Muscle of arm (tissue), 14 donors: ENCODE data around the gene AGXT. TPM values are rescaled to one million over a fixed set of nuclear protein-coding genes. Genes with fewer than 3 reads are reported as not detected.

Source experiments
- DNase-seq: peaks from one replicate; pipeline ENCODE4 v3.0.0-alpha.2; 2013
- long read RNA-seq, 11 donors: transcript quantifications; one replicate each; lab custom pipeline, GENCODE V29; 2026
- polyA plus RNA-seq, 12 donors: library from polyadenylated mRNA; unstranded; fragments of 120-200 nt; gene quantifications; one replicate each; pipeline ENCODE4 v1.2.1, GENCODE V29; 2013; ENCODE audit not compliant: insufficient read length in 12 of 12

Gene AGXT
- polyA plus RNA-seq, result under 1 TPM in 5 of 12 donors, not detected in 7; 0.05 to 0.71 (median 0.15) TPM
- long read RNA-seq, donor 1, result 0 reads
- long read RNA-seq, donor 2, result 0 reads
- long read RNA-seq, donor 3, result 0 reads
- long read RNA-seq, donor 4, result 0 reads
- long read RNA-seq, donor 5, result 0 reads
- long read RNA-seq, donor 6, result 0 reads
- long read RNA-seq, donor 7, result 0 reads
- long read RNA-seq, donor 8, partial matches to known transcripts, result 0 of 1 reads
- long read RNA-seq, donor 8, other reads (novel, unspliced or antisense), result 0 of 1 reads
- long read RNA-seq, donor 9, result 0 reads
- long read RNA-seq, donor 10, result 0 reads
- long read RNA-seq, donor 11, result 0 reads

- no peak for DNase-seq
These were observed at the start of gene AGXT for GRCh38 chr2:240868286-240869108. Gene AGXT (plus strand): TSS chr2:240868824. CDS start chr2:240868866, 42 bp downstream.

- DNase-seq, result no peak
These were observed 49.3 kb upstream of the AGXT start for GRCh38 chr2:240819126-240819857.

GRCh38 chr2:240819858-240820606 is 48.6 kb upstream of the AGXT start, which contains the start of gene KIF1A:
Gene KIF1A (minus strand): TSS chr2:240820219. CDS start chr2:240797752, 22,467 bp downstream.
- no peak for DNase-seq

GRCh38 chr2:240820607-240821428 is 47.8 kb upstream of the AGXT start:
- no peak for DNase-seq

- DNase-seq, result no peak
These were observed 47.2 kb upstream of the AGXT start for GRCh38 chr2:240821429-240821778.

GRCh38 chr2:240822280-240822847 is 46.3 kb upstream of the AGXT start:
- DNase-seq, result no peak

- DNase-seq, result no peak
These were observed 44.9 kb upstream of the AGXT start for GRCh38 chr2:240823449-240824336.

- no peak for DNase-seq
These were observed 43.1 kb upstream of the AGXT start for GRCh38 chr2:240825476-240825875.

- DNase-seq, result no peak
These were observed 36.9 kb upstream of the AGXT start for GRCh38 chr2:240831594-240832204.

GRCh38 chr2:240832205-240832727 is 36.4 kb upstream of the AGXT start:
- peak; percentile 58 for DNase-seq

- no peak for DNase-seq
These were observed 35.6 kb upstream of the AGXT start for GRCh38 chr2:240832921-240833494.

- DNase-seq, result no peak
These were observed 34.8 kb upstream of the AGXT start for GRCh38 chr2:240833724-240834285.

GRCh38 chr2:240834377-240834975 is 34.1 kb upstream of the AGXT start:
- DNase-seq, result no peak

GRCh38 chr2:240835528-240835927 is 33.1 kb upstream of the AGXT start:
- DNase-seq, result no peak

GRCh38 chr2:240836781-240837467 is 31.7 kb upstream of the AGXT start:
- peak; percentile 60 for DNase-seq

GRCh38 chr2:240837621-240838020 is 31.0 kb upstream of the AGXT start:
- DNase-seq, result no peak
